ENCODE data around the gene AK4.
"Not testable (repeated sequence)": the region's sequence is repeated elsewhere in the genome, so short reads cannot be mapped to it uniquely, and the experiment has no call there.

DNA sequence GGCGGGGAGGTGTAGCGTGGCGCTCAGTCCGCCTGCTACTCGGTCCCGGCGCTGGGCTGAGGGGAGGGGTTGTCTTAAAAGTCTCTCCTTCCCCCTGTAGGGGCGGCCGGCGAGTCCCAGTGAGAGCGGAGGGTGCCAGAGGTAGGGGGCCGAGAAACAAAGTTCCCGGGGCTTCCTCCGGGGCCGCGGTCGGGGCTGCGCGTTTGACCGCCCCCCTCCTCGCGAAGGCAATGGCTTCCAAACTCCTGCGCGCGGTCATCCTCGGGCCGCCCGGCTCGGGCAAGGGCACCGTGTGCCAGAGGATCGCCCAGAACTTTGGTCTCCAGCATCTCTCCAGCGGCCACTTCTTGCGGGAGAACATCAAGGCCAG lies at the start of gene AK4:
- not testable (repeated sequence) for TF ChIP-seq EZH2phosphoT487 (IDR thresholded peaks at IDR 0.05; ENCODE audit: insufficient read depth, low read depth); EZH2 (IDR thresholded peaks at IDR 0.05; ENCODE audit: insufficient read depth, poor library complexity, severe bottlenecking)

All from GM23248 (cell line).